Measurements from ENCODE around the gene ZFPM1. TPM values are rescaled to one million over a fixed set of nuclear protein-coding genes. Genes with fewer than 3 reads are reported as not detected.

The ZFPM1 gene
- total RNA-seq, 1 donor from 2014 or later: 6.8 TPM

DNA sequence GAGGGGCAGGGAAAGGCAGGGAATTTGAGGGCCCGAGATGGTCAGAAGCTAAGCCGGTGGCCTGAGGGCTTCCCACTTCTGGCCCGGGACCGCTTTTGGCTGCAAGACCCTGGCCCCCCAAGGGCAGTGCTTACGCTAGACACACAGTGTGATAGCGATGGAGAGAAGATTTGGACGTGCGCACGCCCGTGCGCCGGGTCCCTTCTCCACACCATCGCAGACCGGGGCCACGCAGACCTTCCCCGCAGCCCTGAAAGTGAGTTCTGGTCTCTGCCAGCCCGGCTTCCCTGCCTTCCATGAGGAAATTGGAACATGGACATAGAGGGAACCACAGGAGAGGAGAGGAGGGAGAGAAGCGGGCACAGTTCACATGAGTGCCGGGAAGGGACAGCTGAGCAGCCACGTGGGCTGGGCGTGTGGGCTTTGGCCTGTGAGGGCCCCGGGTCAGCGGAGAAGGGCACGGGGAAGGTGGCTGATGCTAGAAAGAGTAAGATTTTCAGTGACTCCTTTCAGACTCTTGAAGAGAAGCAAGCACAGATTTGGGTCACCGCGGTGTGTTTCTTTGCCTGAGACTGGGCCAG lies 23.8 kb downstream of the ZFPM1 start:
- TF ChIP-seq CTCF (IDR thresholded peaks at IDR 0.05; ENCODE audit: unreplicated experiment): no peak
- Mint-ChIP-seq H3K36me3 (ENCODE audit: low read depth, unreplicated experiment) (no peaks in the 10 kb centered on the region), H3K27ac (ENCODE audit: unreplicated experiment) (no peak overlapping the region), H3K27me3 (ENCODE audit: unreplicated experiment) (peaks cover 2% of the 10 kb centered on the region), H3K9me3 (ENCODE audit: unreplicated experiment) (no peaks in the 10 kb centered on the region), H3K4me1 (ENCODE audit: unreplicated experiment) (peaks cover 3% of the 10 kb centered on the region), H3K4me3 (ENCODE audit: unreplicated experiment) (no peak overlapping the region)
- no peak for DNase-seq (ENCODE audit: low spot score)

DNA sequence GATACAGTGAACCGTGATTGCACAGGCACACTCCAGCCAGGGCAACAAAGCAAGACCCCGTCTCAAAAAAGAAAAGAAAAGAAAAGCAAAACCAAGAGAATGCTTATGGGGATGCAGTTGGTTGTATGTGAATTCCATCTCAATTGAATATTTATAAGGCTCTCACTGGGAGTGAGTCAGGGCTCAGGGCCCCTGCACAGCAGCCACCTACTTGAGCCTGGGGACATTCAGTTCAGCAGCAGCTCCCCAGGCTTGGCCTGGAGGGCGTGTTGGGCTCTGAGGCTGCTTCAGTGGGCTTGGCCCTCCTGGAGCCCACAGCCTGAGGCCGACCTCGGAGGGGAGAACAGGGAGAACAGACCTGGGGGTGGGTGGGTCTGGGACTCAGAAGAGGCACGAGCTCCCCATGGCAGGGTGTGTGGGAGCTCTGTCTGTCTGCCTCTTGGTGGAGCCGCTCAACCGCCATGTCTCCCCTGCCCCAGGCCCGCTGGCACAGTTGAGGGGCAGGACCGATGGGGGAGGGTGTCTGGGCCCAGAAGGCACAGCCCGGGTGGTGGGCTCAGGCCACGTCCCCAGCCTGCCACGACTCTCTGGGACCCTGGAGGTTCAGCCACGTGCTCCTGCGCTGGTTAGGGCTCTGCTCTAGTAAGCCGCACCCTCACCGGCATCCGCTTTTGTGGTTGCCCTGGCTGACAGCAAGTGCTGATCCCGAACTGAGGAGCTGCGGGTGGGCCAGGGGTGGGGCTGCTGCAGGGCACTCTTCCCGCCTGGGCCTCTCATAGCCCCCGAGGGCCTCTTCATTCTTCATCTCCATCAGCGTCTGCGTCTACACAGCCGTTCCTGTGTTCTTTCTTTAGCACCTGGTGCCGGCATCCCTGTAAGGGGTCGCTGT lies 24.8 kb downstream of the ZFPM1 start:
- Mint-ChIP-seq H3K4me3 (ENCODE audit: unreplicated experiment) (no peak overlapping the region), H3K27ac (ENCODE audit: unreplicated experiment) (no peak overlapping the region)

GRCh38 chr16:88478889-88479792 lies 26.1 kb downstream of the ZFPM1 start:
- no peak for DNase-seq (ENCODE audit: low spot score)
- no peaks in the 10 kb centered on the region for H3K9me3 Mint-ChIP-seq (ENCODE audit: unreplicated experiment)
- H3K4me1 Mint-ChIP-seq (ENCODE audit: unreplicated experiment): peaks cover 7% of the 10 kb centered on the region
- H3K27me3 Mint-ChIP-seq (ENCODE audit: unreplicated experiment): peaks cover 2% of the 10 kb centered on the region
- H3K4me3 Mint-ChIP-seq (ENCODE audit: unreplicated experiment): no peak overlapping the region
- no peaks in the 10 kb centered on the region for H3K36me3 Mint-ChIP-seq (ENCODE audit: low read depth, unreplicated experiment)
- TF ChIP-seq CTCF (IDR thresholded peaks at IDR 0.05; ENCODE audit: unreplicated experiment): no peak
- H3K27ac Mint-ChIP-seq (ENCODE audit: unreplicated experiment): no peak overlapping the region

More for the DNA sequence above, 24.8 kb downstream of the ZFPM1 start:
- Mint-ChIP-seq H3K4me1 (ENCODE audit: unreplicated experiment) (peaks cover 3% of the 10 kb centered on the region), H3K9me3 (ENCODE audit: unreplicated experiment) (no peaks in the 10 kb centered on the region), H3K36me3 (ENCODE audit: low read depth, unreplicated experiment) (no peaks in the 10 kb centered on the region), H3K27me3 (ENCODE audit: unreplicated experiment) (peaks cover 2% of the 10 kb centered on the region)
- DNase-seq (ENCODE audit: low spot score): no peak
- TF ChIP-seq CTCF (IDR thresholded peaks at IDR 0.05; ENCODE audit: unreplicated experiment): no peak

- TF ChIP-seq CTCF (IDR thresholded peaks at IDR 0.05; ENCODE audit: unreplicated experiment): no peak
- Mint-ChIP-seq H3K9me3 (ENCODE audit: unreplicated experiment) (no peaks in the 10 kb centered on the region), H3K27ac (ENCODE audit: unreplicated experiment) (no peak overlapping the region)
These were observed 27.0 kb downstream of the ZFPM1 start for GRCh38 chr16:88479793-88480760.

More at GRCh38 chr16:88479793-88480760, 27.0 kb downstream of the ZFPM1 start:
- Mint-ChIP-seq H3K4me1 (ENCODE audit: unreplicated experiment) (peaks cover 7% of the 10 kb centered on the region), H3K27me3 (ENCODE audit: unreplicated experiment) (peaks cover 2% of the 10 kb centered on the region), H3K4me3 (ENCODE audit: unreplicated experiment) (no peak overlapping the region), H3K36me3 (ENCODE audit: low read depth, unreplicated experiment) (no peaks in the 10 kb centered on the region)
- no peak for DNase-seq (ENCODE audit: low spot score)
